HG03066 (cell line): Measurements from ENCODE around the gene CFAP45.

Experiments used
- ATAC-seq: cut with Tn5 transposase; IDR thresholded peaks from one replicate; pipeline ENCODE4 v1.9.1; 2021; ENCODE audit warnings: low read depth; ENCODE audit not compliant: unreplicated experiment

CFAP45 gene

GRCh38 chr1:159855709-159856108, 44.3 kb downstream of the CFAP45 start:
- ATAC-seq: no peak

DNA sequence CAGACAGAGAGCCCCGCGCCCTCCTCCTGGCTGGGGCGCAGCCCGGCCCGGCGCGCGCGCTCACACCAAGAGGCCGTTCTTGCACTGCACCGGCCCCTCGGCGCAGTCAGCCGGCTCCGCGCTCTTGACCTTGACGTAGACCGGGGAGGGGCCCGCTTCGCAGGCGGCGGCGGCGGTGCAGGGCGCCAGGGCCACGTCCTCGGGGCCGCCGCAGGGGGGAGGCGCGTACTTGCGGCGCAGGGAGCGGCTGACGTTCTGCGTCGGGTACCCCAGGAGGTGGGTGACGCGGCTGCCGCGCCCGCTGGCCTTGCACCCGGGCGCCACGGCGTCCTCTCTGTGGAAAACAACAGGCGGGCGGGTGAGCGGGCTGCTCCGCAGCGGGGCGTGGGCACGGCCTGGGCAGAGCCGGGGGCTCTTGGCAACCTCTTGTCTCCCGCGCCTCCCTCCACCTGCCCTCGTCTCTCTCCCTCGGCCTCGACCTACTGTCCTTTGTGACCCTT, 45.2 kb downstream of the CFAP45 start:
- ATAC-seq: peak; percentile 78

DNA sequence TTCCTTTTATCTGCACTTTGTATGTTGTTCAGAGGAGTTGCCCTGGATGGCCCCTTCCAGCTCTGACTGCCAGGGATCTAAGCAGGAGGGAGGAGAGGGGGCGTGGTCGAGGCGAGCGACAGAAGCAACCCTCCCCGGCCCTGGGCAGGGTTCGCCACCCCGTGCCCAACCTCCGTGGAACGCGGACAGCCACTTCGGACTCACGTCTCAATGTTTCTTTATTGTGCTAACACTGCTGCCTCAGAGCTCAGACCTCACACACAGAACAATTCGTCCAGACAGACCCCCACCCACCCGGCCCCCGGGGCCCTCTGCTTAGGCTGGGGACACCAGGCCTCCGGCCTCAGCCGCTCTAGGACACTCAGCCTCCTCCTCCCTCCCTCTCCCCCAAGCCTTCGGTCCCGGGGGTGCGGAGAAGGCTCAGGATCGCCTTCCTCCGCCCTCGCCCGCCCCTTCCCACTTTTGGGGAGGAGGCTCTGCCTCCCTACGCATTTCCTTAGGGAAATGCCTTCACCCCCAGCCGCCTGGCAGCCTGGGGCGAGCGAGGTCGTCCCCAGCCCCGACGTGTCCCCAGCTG, 45.8 kb downstream of the CFAP45 start:
- ATAC-seq: no peak

- ATAC-seq: no peak
These were observed 46.4 kb downstream of the CFAP45 start for GRCh38 chr1:159853417-159854115.

DNA sequence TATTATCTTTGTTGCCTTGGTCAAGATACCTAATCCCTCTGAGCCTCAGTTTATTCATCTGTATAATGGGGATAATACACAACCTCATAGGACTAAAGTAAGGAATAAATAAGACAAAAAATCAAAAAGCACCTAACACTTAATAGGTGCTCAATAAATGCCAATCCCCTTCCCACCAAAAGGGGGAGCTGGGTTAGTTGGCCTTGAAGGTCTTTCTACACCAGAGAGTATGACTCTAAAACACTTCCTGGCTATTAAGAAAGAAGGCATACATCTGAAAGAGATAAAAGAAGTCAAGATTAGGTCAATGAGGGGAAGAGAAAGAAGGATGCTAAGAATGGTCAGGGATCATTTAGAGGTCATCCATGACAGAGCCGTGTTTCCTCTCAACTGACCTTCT, 48.6 kb downstream of the CFAP45 start:
- ATAC-seq: no peak

GRCh38 chr1:159849626-159850366, 50.2 kb downstream of the CFAP45 start:
- ATAC-seq: no peak

GRCh38 chr1:159848326-159848725, 51.6 kb downstream of the CFAP45 start:
- ATAC-seq: no peak

- no peak for ATAC-seq
These were observed 52.7 kb downstream of the CFAP45 start for GRCh38 chr1:159847231-159847630.

DNA sequence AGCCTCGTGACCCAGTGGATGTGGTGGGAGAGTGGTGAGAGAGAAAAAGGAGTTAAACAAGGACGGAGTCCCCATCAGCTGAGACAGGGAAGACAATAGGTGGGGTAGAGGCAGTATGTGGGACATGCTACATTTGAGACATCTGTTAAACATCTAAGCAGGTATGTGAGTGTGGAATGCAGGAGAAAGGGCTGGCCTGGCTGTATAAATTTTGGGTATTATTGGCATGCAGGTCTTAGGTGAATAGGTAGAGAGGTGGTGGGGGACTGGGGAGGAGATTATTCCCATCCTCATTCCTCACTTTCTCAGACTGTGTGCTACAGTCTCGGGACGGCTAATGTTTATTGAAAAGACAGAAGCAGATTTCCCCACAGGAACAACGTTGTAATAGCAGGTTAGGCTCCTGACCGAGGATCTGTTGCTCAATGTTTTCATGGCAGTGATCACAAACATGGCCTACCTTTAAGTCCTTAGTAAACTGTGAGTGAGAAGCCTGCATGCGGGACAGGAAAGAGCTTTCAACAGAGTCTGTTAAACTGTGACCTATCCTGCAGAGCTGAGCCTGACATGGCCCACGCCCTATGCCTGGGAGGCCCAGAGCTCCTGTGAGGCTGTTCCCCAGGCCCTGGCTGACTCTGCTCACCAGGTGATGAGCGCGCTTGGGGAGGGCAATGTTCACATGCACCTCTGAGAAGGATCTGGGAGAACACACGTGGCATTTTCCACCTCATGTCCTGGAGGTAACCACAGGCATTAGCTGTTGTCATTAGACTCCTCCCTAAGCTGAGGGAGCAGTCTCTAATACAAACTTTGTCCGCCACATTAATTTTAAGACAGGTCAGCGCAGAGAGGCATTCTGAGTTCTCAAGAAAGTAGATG, 54.0 kb downstream of the CFAP45 start:
- no peak for ATAC-seq

DNA sequence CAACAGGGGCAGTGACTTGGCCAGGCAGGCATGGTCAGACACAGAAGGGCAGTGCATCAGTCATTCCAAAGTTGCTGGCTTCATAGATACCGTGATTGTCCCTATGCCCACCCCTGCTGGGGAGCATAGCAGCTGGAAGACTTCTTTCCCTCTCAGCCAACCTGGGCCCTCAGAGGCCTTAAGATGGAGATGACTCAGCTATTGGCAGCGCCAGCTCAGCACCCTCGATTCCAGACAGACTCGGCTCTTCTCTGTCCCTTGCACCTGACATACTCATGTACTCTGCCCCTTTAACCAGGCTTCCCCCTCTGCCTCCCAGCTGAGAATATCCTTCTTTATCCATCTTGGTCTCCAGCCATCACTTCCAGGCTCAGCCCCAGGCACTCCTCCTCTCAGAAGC, 56.5 kb downstream of the CFAP45 start:
- no peak for ATAC-seq

DNA sequence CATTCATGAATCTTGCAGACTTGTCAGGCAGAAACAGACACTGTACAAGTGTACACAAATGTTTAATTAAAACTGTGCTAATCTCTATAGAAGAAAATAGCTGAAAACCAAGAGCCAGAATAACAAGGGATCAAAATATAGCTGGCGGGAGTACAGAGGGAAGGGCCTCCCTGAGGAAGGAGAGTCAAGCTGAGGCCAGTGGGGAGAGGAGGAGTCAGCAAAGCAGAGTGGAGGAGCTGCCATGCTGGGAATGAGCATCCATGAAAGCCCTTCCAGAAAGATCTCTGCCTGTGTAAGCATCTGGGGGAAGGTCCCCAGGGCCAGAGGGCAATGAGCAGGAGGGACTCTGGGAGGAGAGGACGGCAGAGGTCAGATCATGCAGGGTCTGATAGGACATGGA, 58.2 kb downstream of the CFAP45 start:
- ATAC-seq: no peak

GRCh38 chr1:159839116-159839849, 60.7 kb downstream of the CFAP45 start:
- ATAC-seq: peak; percentile 60

DNA sequence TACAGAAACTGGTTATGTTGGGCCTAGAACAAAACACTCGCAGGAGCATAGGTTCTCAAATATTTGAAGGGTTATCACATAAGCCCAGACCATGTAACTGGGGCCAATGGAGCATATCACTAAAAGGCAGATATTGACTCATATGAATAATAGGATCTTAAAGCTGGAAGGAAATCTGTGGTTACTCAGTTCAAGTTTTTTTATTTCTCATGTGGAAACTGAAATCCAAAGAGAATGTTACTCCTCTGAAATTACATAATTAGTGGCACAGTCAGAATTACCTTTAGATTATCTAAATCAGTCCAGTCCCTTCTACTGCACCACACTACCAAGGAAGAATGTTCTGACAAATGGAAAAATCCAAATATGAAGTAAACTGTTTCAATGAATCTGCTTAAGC, 61.2 kb downstream of the CFAP45 start:
- ATAC-seq: peak; percentile 47

DNA sequence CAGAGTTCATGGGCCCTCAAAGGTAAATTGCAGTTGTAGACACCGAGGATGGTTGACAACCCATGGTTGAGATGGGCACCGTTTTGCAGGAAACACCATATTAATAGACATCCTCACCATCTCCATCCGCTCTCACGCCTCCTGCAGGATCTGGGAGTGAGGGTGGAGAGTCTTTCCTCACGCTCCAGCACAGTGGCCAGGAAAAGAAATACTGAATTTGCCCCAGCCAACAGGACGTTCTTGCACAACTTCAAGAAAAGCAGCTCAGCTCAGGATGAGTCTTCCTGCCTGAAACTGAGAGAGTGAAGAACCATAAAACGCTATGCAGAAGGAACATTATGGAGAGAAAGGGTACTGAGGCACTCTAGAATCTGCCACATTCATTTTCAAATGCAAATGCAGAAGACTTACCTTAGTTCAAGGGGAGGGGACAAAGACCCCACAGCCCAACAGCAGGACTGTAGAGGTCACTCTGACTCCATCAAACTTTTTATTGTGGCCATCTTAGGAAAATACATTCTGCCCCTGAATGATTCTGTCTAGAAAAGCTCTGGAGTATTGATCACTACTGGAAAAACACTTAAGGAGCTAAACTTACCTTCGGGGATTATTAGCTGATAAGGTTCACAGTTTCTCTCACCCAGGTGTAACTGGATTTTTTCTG, 64.0 kb downstream of the CFAP45 start:
- ATAC-seq: no peak

GRCh38 chr1:159835356-159835755, 64.6 kb downstream of the CFAP45 start:
- no peak for ATAC-seq

DNA sequence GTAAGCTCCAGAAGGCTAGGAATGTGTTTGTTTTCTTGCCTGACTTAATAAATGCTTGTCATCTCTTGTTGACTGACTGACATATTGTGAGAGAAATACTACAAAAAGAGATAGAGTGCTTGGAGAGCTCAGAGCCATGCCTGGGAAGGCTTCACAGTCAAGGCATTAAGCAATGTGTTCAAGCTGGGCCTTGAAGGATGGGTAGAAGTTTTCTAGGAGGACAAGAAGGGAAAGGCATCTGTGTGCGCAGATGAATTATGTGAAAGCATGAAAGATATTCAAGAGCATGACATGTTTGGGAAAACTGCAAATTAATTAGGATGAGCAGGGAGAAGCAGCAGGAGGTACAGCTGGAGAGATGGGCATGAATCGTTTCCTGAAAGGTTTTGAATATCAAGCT, 67.7 kb downstream of the CFAP45 start:
- ATAC-seq: no peak

- no peak for ATAC-seq
These were observed 68.4 kb downstream of the CFAP45 start for GRCh38 chr1:159831412-159832141.

DNA sequence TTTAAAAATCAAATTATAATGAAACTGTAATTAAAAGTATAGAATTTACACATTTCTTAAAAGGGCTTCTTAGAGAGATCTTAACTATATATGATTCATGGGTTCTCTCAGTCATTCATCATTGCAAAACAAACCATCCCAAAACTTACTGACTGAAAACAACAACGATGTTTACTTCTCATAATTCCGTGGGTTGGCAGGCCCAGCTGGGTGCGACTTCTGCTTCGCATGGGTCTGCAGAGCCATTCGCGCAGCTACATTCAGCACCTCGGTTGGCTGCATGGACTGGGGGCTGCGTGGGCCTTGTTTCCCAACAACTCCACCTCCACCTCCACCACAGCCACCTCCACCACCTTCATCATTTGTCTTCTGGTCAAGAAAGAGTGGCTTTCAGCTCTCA, 69.2 kb downstream of the CFAP45 start:
- ATAC-seq: no peak
